Mesenchymal stem cell (in vitro differentiated cells and primary cell): ENCODE data around the gene GABRA4.

Experiments used
- DNase-seq: peaks from one replicate; pipeline ENCODE4 v3.0.0-alpha.2; 2013
- H2AFZ ChIP-seq: one replicate; pipeline ENCODE4 v1.6.1; 2013; ENCODE audit warnings: low read depth, mild to moderate bottlenecking, control low read depth, inconsistent platforms, low read length, moderate library complexity
- H2AK5ac ChIP-seq: 2 replicates; pipeline ENCODE4 v1.6.1; 2013; ENCODE audit warnings: low read length, moderate library complexity, mild to moderate bottlenecking, inconsistent platforms; ENCODE audit not compliant: severe bottlenecking
- H2BK120ac ChIP-seq: one replicate; pipeline ENCODE4 v1.6.1; 2013; ENCODE audit warnings: low read depth, mild to moderate bottlenecking, inconsistent platforms, low read length, moderate library complexity
- H2BK12ac ChIP-seq, 2 experiments: one replicate each; pipeline ENCODE4 v1.6.1; 2013; ENCODE audit warnings: inconsistent platforms in 2 of 2, low read length in 2 of 2, mild to moderate bottlenecking in 2 of 2, moderate library complexity in 2 of 2, control low read depth in 1 of 2
- H2BK15ac ChIP-seq: one replicate; pipeline ENCODE4 v1.6.1; 2013; ENCODE audit warnings: mild to moderate bottlenecking, low read depth, inconsistent platforms; ENCODE audit not compliant: poor library complexity, severe bottlenecking
- H2BK5ac ChIP-seq: 2 replicates; pipeline ENCODE4 v1.6.1; 2013; ENCODE audit warnings: low read depth, mild to moderate bottlenecking, low read length, control low read depth, inconsistent platforms; ENCODE audit not compliant: poor library complexity, severe bottlenecking
- H3K14ac ChIP-seq, 2 experiments: one replicate each; pipeline ENCODE4 v1.6.1; 2013; ENCODE audit warnings: inconsistent platforms in 2 of 2, low read length in 2 of 2, control low read depth in 1 of 2, mild to moderate bottlenecking in 1 of 2, moderate library complexity in 1 of 2
- H3K18ac ChIP-seq, 2 experiments: one replicate each; pipeline ENCODE4 v1.6.1; 2013; ENCODE audit warnings: inconsistent platforms in 2 of 2, low read length in 2 of 2, control low read depth in 1 of 2, low read depth in 1 of 2, mild to moderate bottlenecking in 1 of 2
- H3K23ac ChIP-seq, 2 experiments: one replicate each; pipeline ENCODE4 v1.6.1; 2013; ENCODE audit warnings: inconsistent platforms in 2 of 2, low read length in 2 of 2, mild to moderate bottlenecking in 2 of 2, moderate library complexity in 2 of 2, control low read depth in 1 of 2
- H3K27ac ChIP-seq: 2 replicates; pipeline ENCODE4 v1.5.1; 2013; ENCODE audit warnings: mild to moderate bottlenecking, moderate library complexity, low read length, control low read depth, inconsistent platforms; ENCODE audit not compliant: poor library complexity, severe bottlenecking
- H3K27me3 ChIP-seq, 2 experiments: 2 replicates each; pipeline versions ENCODE4 v1.6.1 to v1.7.0; 2013; ENCODE audit warnings: low read length in 2 of 2, mild to moderate bottlenecking in 2 of 2, moderate library complexity in 2 of 2, control low read depth in 1 of 2, inconsistent platforms in 1 of 2; ENCODE audit not compliant: control insufficient read depth in 1 of 2, insufficient read depth in 1 of 2
- H3K36me3 ChIP-seq, 2 experiments: 2 replicates each; pipeline versions ENCODE4 v1.6.1 to v1.7.0; 2013; ENCODE audit warnings: low read length in 2 of 2, control low read depth in 1 of 2, inconsistent platforms in 1 of 2, low read depth in 1 of 2, mild to moderate bottlenecking in 1 of 2; ENCODE audit not compliant: insufficient read depth in 2 of 2, control insufficient read depth in 1 of 2
- H3K4ac ChIP-seq, 2 experiments: one replicate each; pipeline ENCODE4 v1.6.1; 2013; ENCODE audit warnings: inconsistent platforms in 2 of 2, low read length in 2 of 2, mild to moderate bottlenecking in 2 of 2, moderate library complexity in 2 of 2, control low read depth in 1 of 2, low read depth in 1 of 2
- H3K4me1 ChIP-seq: 2 replicates; pipeline ENCODE4 v1.6.1; 2013; ENCODE audit warnings: low read depth, low read length, control low read depth; ENCODE audit not compliant: control insufficient read depth, insufficient read depth
- H3K4me2 ChIP-seq: 2 replicates; pipeline ENCODE4 v1.6.1; 2013; ENCODE audit warnings: low read length, mild to moderate bottlenecking, inconsistent platforms; ENCODE audit not compliant: poor library complexity, severe bottlenecking
- H3K4me3 ChIP-seq, 2 experiments: 2 replicates each; pipeline versions ENCODE4 v1.5.1 to v1.7.0; 2013; ENCODE audit warnings: low read length in 2 of 2, mild to moderate bottlenecking in 2 of 2, control low read depth in 1 of 2, low read depth in 1 of 2; ENCODE audit not compliant: insufficient read depth in 1 of 2
- H3K79me1 ChIP-seq: replicated peaks from 2 replicates; pipeline ENCODE4 v1.6.1; 2013; ENCODE audit warnings: mild to moderate bottlenecking, control low read depth, low read length, inconsistent platforms; ENCODE audit not compliant: poor library complexity, severe bottlenecking
- H3K9ac ChIP-seq: 2 replicates; pipeline ENCODE4 v1.7.0; 2013; ENCODE audit warnings: mild to moderate bottlenecking, low read length, moderate library complexity
- H3K9me3 ChIP-seq: 2 replicates; pipeline ENCODE4 v1.7.0; 2013; ENCODE audit warnings: mild to moderate bottlenecking, low read length; ENCODE audit not compliant: control insufficient read depth
- H4K8ac ChIP-seq: one replicate; pipeline ENCODE4 v1.6.1; 2013; ENCODE audit warnings: inconsistent platforms, mild to moderate bottlenecking, low read length, moderate library complexity
- H4K91ac ChIP-seq: one replicate; pipeline ENCODE4 v1.6.1; 2013; ENCODE audit warnings: mild to moderate bottlenecking, low read length, inconsistent platforms
- WGBS: methylation state at CpG from one replicate; pipeline ENCODE4 v1.1.7; 2013; ENCODE audit warnings: mixed read lengths; 5-methylcytosine and 5-hydroxymethylcytosine counted together

The GABRA4 gene

GRCh38 chr4:46992338-46992737, 1.0 kb downstream of the GABRA4 start:
- no peak overlapping the region for H4K8ac ChIP-seq
- no peak overlapping the region for H3K18ac ChIP-seq
- no peak overlapping the region for H3K4ac ChIP-seq
- H2BK12ac ChIP-seq: no peak overlapping the region
- H2BK120ac ChIP-seq: no peak overlapping the region
- no peak overlapping the region for H2AFZ ChIP-seq
- H3K27me3 ChIP-seq: peaks cover 45 to 53% of the 10 kb centered on the region in 2 experiments
- H3K4me1 ChIP-seq: peaks cover 14% of the 10 kb centered on the region
- H3K36me3 ChIP-seq: no peaks in the 10 kb centered on the region
- H3K14ac ChIP-seq: no peak overlapping the region
- no peaks in the 10 kb centered on the region for H3K79me1 ChIP-seq
- no peak overlapping the region for H3K9ac ChIP-seq
- H3K9me3 ChIP-seq: no peaks in the 10 kb centered on the region
- H3K4me2 ChIP-seq: no peak overlapping the region
- H3K4me3 ChIP-seq: no peak overlapping the region
- no peak overlapping the region for H2AK5ac ChIP-seq
- no peak overlapping the region for H4K91ac ChIP-seq
- no peak overlapping the region for H2BK5ac ChIP-seq
- no peak overlapping the region for H3K23ac ChIP-seq
- WGBS: 40% methylated on average over 4 of the region's 9 CpGs
- H3K27ac ChIP-seq: no peak overlapping the region
- H2BK15ac ChIP-seq: no peak overlapping the region
- no peak for DNase-seq

GRCh38 chr4:46986922-46987638, 6.3 kb downstream of the GABRA4 start:
- H4K8ac ChIP-seq: no peak overlapping the region

GRCh38 chr4:46984781-46985180, 8.6 kb downstream of the GABRA4 start:
- H3K9ac ChIP-seq: no peak overlapping the region
- DNase-seq: no peak
- no peaks in the 10 kb centered on the region for H3K4me1 ChIP-seq

More at GRCh38 chr4:46986922-46987638, 6.3 kb downstream of the GABRA4 start:
- Histone ChIP-seq H3K4ac (no peak overlapping the region), H2BK5ac (no peak overlapping the region), H3K18ac (no peak overlapping the region), H3K4me2 (no peak overlapping the region), H4K91ac (no peak overlapping the region), H2AK5ac (no peak overlapping the region), H2BK120ac (no peak overlapping the region), H2BK12ac (no peak overlapping the region), H3K36me3 (no peaks in the 10 kb centered on the region), H2BK15ac (no peak overlapping the region), H3K27ac (no peak overlapping the region), H3K14ac (no peak overlapping the region), H3K79me1 (no peaks in the 10 kb centered on the region), H3K9me3 (no peaks in the 10 kb centered on the region), H3K23ac (no peak overlapping the region), H3K9ac (no peak overlapping the region), H3K4me1 (no peaks in the 10 kb centered on the region), H3K27me3 (peaks cover 17 to 18% of the 10 kb centered on the region in 2 experiments), H3K4me3 (no peak overlapping the region), H2AFZ (no peak overlapping the region)
- WGBS: 69% methylated on average over 3 of the region's 3 CpGs
- DNase-seq: no peak

GRCh38 chr4:46980851-46981250, 12.5 kb downstream of the GABRA4 start:
- Histone ChIP-seq H2AK5ac (no peak overlapping the region), H2BK5ac (no peak overlapping the region), H3K23ac (no peak overlapping the region), H4K91ac (no peak overlapping the region), H3K27ac (no peak overlapping the region), H3K18ac (no peak overlapping the region), H4K8ac (no peak overlapping the region), H2BK15ac (no peak overlapping the region), H3K79me1 (no peaks in the 10 kb centered on the region), H2BK12ac (no peak overlapping the region), H3K9me3 (no peaks in the 10 kb centered on the region), H3K4me2 (no peak overlapping the region), H2AFZ (no peak overlapping the region), H3K9ac (no peak overlapping the region), H3K4ac (no peak overlapping the region), H3K4me3 (no peak overlapping the region), H3K14ac (no peak overlapping the region), H3K27me3 (no peaks in the 10 kb centered on the region), H3K36me3 (no peaks in the 10 kb centered on the region), H2BK120ac (no peak overlapping the region), H3K4me1 (no peaks in the 10 kb centered on the region)
- DNase-seq: no peak
- 84% methylated on average over 2 of the region's 4 CpGs for WGBS

More at GRCh38 chr4:46984781-46985180, 8.6 kb downstream of the GABRA4 start:
- Histone ChIP-seq H2BK12ac (no peak overlapping the region), H3K27ac (no peak overlapping the region), H2BK120ac (no peak overlapping the region), H2AK5ac (no peak overlapping the region), H3K4me2 (no peak overlapping the region), H4K8ac (no peak overlapping the region), H3K23ac (no peak overlapping the region), H3K36me3 (no peaks in the 10 kb centered on the region), H3K9me3 (no peaks in the 10 kb centered on the region), H3K27me3 (peaks cover 5 to 6% of the 10 kb centered on the region in 2 experiments), H4K91ac (no peak overlapping the region), H2BK5ac (no peak overlapping the region), H2BK15ac (no peak overlapping the region), H3K79me1 (no peaks in the 10 kb centered on the region), H3K4ac (no peak overlapping the region), H3K14ac (no peak overlapping the region), H3K4me3 (no peak overlapping the region), H3K18ac (no peak overlapping the region), H2AFZ (no peak overlapping the region)
- WGBS: no CpG with 5 or more reads among the region's 1 CpG
